HFFc6 (cell line): ENCODE measurements around the gene MSH5. TPM values are rescaled to one million over a fixed set of nuclear protein-coding genes. Genes with fewer than 3 reads are reported as not detected.

ENCODE experiments used
- microRNA-seq: library from miRNA; unstranded; fragments of <30 nt; microRNA quantifications from one replicate; pipeline ENCODE4, GENCODE V29; 2019
- total RNA-seq, 6 experiments: library from RNA; stranded (reverse); fragmentation: NEBNext Ultra II Directional; extraction: Animal tissue kit (Norgen Biotek cat#: 25700); gene quantifications; 2 replicates in 1 of 6; 3 replicates in 5 of 6; pipeline ENCODE4 v1.2.3, GENCODE V29; 2021

The MSH5 gene
- total RNA-seq, 6 experiments from 2014 or later: 7.4 to 14.8 (median 12.6) TPM

Small RNA genes lying within 50 kb of the gene (microRNA-seq; reads per million reads assigned to microRNA genes)
- not detected for gene MIR4646

Other genes starting within 250 kb of the MSH5 start
- 10 to 100 TPM; 16.0 to 26.0 (median 22.6) TPM for gene MICB, start 241.9 kb upstream of the MSH5 start, total RNA-seq
- not detected for gene MCCD1, start 211.0 kb upstream of the MSH5 start, total RNA-seq
- gene DDX39B, start 198.0 kb upstream of the MSH5 start, total RNA-seq: 100 to 1,000 TPM; 312 to 380 (median 358) TPM
- 1 to 10 TPM; 2.9 to 4.1 (median 3.2) TPM for gene ATP6V1G2, start 193.4 kb upstream of the MSH5 start, total RNA-seq
- gene NFKBIL1, start 192.4 kb upstream of the MSH5 start, total RNA-seq: 10 to 100 TPM; 11.8 to 15.9 (median 13.6) TPM
- gene LTA, start 167.7 kb upstream of the MSH5 start, total RNA-seq: not detected
- under 1 TPM; 0.12 to 0.41 (median 0.23) TPM for gene TNF, start 164.4 kb upstream of the MSH5 start, total RNA-seq
- under 1 TPM in 1 of 6 experiments, not detected in 5; 0.38 TPM for gene LTB, start 157.6 kb upstream of the MSH5 start, total RNA-seq
- gene LST1, start 153.7 kb upstream of the MSH5 start, total RNA-seq: not detected
- gene NCR3, start 147.0 kb upstream of the MSH5 start, total RNA-seq: not detected
- not detected for gene AIF1, start 124.8 kb upstream of the MSH5 start, total RNA-seq
- gene PRRC2A, start 119.3 kb upstream of the MSH5 start, total RNA-seq: 100 to 1,000 TPM; 216 to 259 (median 231) TPM
- gene BAG6, start 87.3 kb upstream of the MSH5 start, total RNA-seq: 100 to 1,000 TPM; 247 to 273 (median 262) TPM
- 1 to 10 TPM; 2.4 to 4.3 (median 2.8) TPM for gene APOM, start 84.1 kb upstream of the MSH5 start, total RNA-seq
- 10 to 100 TPM; 13.4 to 16.2 (median 14.9) TPM for gene C6orf47, start 79.2 kb upstream of the MSH5 start, total RNA-seq
- gene GPANK1, start 75.0 kb upstream of the MSH5 start, total RNA-seq: 10 to 100 TPM; 11.6 to 14.9 (median 13.0) TPM
- 100 to 1,000 TPM; 200 to 255 (median 225) TPM for gene CSNK2B, start 73.9 kb upstream of the MSH5 start, total RNA-seq
- 1 to 10 TPM; 4.6 to 6.0 (median 5.3) TPM for gene LY6G5B, start 70.0 kb upstream of the MSH5 start, total RNA-seq
- gene LY6G5C, start 58.9 kb upstream of the MSH5 start, total RNA-seq: 1 to 10 TPM; 2.2 to 2.9 (median 2.8) TPM
- 10 to 100 TPM; 27.4 to 39.6 (median 32.0) TPM for gene ABHD16A, start 36.7 kb upstream of the MSH5 start, total RNA-seq
- gene LY6G6F, start 33.1 kb upstream of the MSH5 start, total RNA-seq: not detected
- not detected for gene LY6G6D, start 24.7 kb upstream of the MSH5 start, total RNA-seq
- gene LY6G6C, start 18.3 kb upstream of the MSH5 start, total RNA-seq: not detected
- not detected for gene MPIG6B, start 16.6 kb upstream of the MSH5 start, total RNA-seq
- 10 to 100 TPM; 44.0 to 47.8 (median 46.0) TPM for gene DDAH2, start 10.7 kb upstream of the MSH5 start, total RNA-seq
- 100 to 1,000 TPM; 638 to 833 (median 745) TPM for gene CLIC1, start 3.5 kb upstream of the MSH5 start, total RNA-seq
- 1 to 10 TPM in 5 of 6 experiments, under 1 TPM in 1; 0.91 to 2.4 (median 1.3) TPM for gene SAPCD1, start 22.7 kb downstream of the MSH5 start, total RNA-seq
- under 1 TPM; 0.24 to 0.83 (median 0.64) TPM for gene VWA7, start 37.3 kb downstream of the MSH5 start, total RNA-seq
- gene VARS1, start 55.7 kb downstream of the MSH5 start, total RNA-seq: 100 to 1,000 TPM; 117 to 144 (median 127) TPM
- gene LSM2, start 67.0 kb downstream of the MSH5 start, total RNA-seq: 10 to 100 TPM; 31.8 to 48.5 (median 43.4) TPM
- gene HSPA1L, start 75.3 kb downstream of the MSH5 start, total RNA-seq: 1 to 10 TPM; 1.2 to 1.9 (median 1.6) TPM
- 100 to 1,000 TPM in 1 of 6 experiments, 10 to 100 TPM in 5; 78.5 to 102 (median 84.7) TPM for gene HSPA1A, start 75.5 kb downstream of the MSH5 start, total RNA-seq
- gene HSPA1B, start 87.7 kb downstream of the MSH5 start, total RNA-seq: 100 to 1,000 TPM in 2 of 6 experiments, 10 to 100 TPM in 4; 95.5 to 116 (median 98.9) TPM
- gene NEU1, start 122.8 kb downstream of the MSH5 start, total RNA-seq: 10 to 100 TPM; 35.8 to 48.6 (median 40.9) TPM
- gene SLC44A4, start 139.0 kb downstream of the MSH5 start, total RNA-seq: under 1 TPM in 1 of 6 experiments, not detected in 5; 0.10 TPM
- gene EHMT2, start 157.7 kb downstream of the MSH5 start, total RNA-seq: 10 to 100 TPM; 43.4 to 47.4 (median 45.9) TPM
- gene ZBTB12, start 162.1 kb downstream of the MSH5 start, total RNA-seq: 1 to 10 TPM; 7.3 to 9.0 (median 8.3) TPM
- under 1 TPM in 4 of 6 experiments, not detected in 2; 0.24 to 0.43 (median 0.43) TPM for gene C2, start 187.7 kb downstream of the MSH5 start, total RNA-seq
- gene CFB, start 206.1 kb downstream of the MSH5 start, total RNA-seq: 1 to 10 TPM in 2 of 6 experiments, under 1 TPM in 3, not detected in 1; 0.33 to 1.3 (median 0.81) TPM
- gene NELFE, start 219.0 kb downstream of the MSH5 start, total RNA-seq: 10 to 100 TPM; 63.4 to 87.0 (median 78.7) TPM
- gene SKIC2, start 219.2 kb downstream of the MSH5 start, total RNA-seq: 10 to 100 TPM; 74.0 to 83.3 (median 77.8) TPM
- gene DXO, start 232.1 kb downstream of the MSH5 start, total RNA-seq: 10 to 100 TPM; 14.1 to 20.5 (median 16.5) TPM
- 1 to 10 TPM; 1.2 to 3.2 (median 2.0) TPM for gene C4A, start 242.1 kb downstream of the MSH5 start, total RNA-seq